Thyroid gland (tissue), 4 donors: Measurements from ENCODE around the gene FJX1.

Experiments
- POLR2A ChIP-seq, 2 donors: fragments of 450-650 bp; IDR thresholded peaks; one replicate each; pipeline ENCODE4 v1.6.1; 2017; ENCODE audit warnings: antibody characterized with exemption in 2 of 2, mild to moderate bottlenecking in 2 of 2, moderate library complexity in 1 of 2
- TF ChIP-seq, protein P1 (sequence below), 6 experiments: fragments of 200-600 bp in 3 of 6; fragments of 450-650 bp in 3 of 6; sonication (generic) in 3 of 6; IDR thresholded peaks; one replicate each; pipeline ENCODE4 v1.5.1; 2016 to 2019; ENCODE audit warnings: antibody characterized with exemption in 6 of 6, mild to moderate bottlenecking in 2 of 6, inconsistent platforms in 1 of 6, moderate library complexity in 1 of 6

DNA sequence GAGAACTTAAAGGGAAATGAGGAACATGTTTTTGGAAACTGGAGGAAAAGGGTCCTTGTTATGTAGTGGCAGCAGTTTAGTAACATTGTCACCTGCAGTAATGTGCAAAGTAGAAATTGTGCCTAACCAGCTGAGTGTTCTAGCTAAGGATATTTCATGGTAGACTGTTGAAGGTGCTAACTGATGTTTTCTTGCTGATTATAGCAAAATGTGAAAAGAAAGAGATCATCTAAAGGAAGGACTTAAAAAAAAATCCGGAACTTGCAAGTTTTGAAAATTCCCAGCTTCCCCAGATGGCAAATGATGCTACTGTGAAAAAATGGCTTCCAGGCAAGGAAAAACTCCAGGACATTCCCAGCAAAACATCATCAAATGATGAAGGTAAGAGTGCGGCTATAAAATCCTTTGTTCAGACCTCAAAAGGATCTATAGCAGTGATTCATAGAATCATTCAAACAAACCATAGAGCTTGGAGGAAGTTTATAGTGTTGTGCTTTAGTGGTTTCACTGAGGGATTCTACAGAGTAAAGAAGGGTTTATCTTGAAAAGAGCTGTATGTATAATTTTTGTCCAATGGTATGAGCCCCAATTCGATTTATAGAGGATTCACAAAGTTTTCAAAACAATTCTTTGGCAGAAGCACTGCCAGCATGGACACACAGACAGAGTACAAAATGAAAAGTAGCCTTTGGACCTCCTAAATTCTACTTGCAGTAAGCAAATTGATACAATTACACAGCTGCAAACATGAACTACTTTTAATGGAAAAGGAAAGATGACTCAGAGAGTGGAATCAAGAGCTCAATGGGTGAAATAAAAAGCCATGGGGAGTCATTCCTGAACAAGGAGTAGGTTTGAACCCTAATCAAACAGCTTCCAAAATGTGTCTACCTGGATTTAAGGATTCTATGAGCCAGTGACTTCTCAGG lies 40.0 kb downstream of the FJX1 start:
- TF ChIP-seq, protein P1, sequence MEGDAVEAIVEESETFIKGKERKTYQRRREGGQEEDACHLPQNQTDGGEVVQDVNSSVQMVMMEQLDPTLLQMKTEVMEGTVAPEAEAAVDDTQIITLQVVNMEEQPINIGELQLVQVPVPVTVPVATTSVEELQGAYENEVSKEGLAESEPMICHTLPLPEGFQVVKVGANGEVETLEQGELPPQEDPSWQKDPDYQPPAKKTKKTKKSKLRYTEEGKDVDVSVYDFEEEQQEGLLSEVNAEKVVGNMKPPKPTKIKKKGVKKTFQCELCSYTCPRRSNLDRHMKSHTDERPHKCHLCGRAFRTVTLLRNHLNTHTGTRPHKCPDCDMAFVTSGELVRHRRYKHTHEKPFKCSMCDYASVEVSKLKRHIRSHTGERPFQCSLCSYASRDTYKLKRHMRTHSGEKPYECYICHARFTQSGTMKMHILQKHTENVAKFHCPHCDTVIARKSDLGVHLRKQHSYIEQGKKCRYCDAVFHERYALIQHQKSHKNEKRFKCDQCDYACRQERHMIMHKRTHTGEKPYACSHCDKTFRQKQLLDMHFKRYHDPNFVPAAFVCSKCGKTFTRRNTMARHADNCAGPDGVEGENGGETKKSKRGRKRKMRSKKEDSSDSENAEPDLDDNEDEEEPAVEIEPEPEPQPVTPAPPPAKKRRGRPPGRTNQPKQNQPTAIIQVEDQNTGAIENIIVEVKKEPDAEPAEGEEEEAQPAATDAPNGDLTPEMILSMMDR (IDR thresholded peaks at IDR 0.05) = no peak
- no peak for TF ChIP-seq POLR2A (IDR thresholded peaks at IDR 0.05)
